Left lobe of liver (tissue), 2 donors: ENCODE results near the gene CYTL1. TPM values are rescaled to one million over a fixed set of nuclear protein-coding genes. Genes with fewer than 3 reads are reported as not detected.
A peak's percentile ranks its signal among the peaks of the same experiment; 100 is the strongest.
"Not testable (repeated sequence)": the region's sequence is repeated elsewhere in the genome, so short reads cannot be mapped to it uniquely, and the experiment has no call there.

Experiments used
- ATAC-seq: fragments of 200-7000 bp; cut with Tn5 transposase; one replicate; pipeline ENCODE4 v1.9.1; 2020; ENCODE audit warnings: mild to moderate bottlenecking, moderate library complexity
- DNase-seq: peaks from one replicate; pipeline ENCODE4 v3.0.0-alpha.2; 2020; ENCODE audit warnings: low spot score
- total RNA-seq: library from RNA; stranded (reverse); gene quantifications from one replicate; pipeline ENCODE4 v1.2.1, GENCODE V29; 2021
- donor health status: DM: no; HTN: no; CAD: no; lungs with moderate emphysema.
- donor health status: DM: no; HTN: yes; CAD: no.

Gene CYTL1
- total RNA-seq, 1 donor from 2014 or later: not detected

- DNase-seq (no peak), ATAC-seq (no peak)
Observed at GRCh38 chr4:5003372-5003857, 15.8 kb downstream of the CYTL1 start.

GRCh38 chr4:5001641-5002040 is 17.6 kb downstream of the CYTL1 start:
- not testable (repeated sequence) for ATAC-seq, DNase-seq

- not testable (repeated sequence) for ATAC-seq, DNase-seq
Observed at GRCh38 chr4:4996935-4997334, 22.3 kb downstream of the CYTL1 start.

- no peak for DNase-seq
- no peak for ATAC-seq
Observed at GRCh38 chr4:4995908-4996265, 23.4 kb downstream of the CYTL1 start.

DNA sequence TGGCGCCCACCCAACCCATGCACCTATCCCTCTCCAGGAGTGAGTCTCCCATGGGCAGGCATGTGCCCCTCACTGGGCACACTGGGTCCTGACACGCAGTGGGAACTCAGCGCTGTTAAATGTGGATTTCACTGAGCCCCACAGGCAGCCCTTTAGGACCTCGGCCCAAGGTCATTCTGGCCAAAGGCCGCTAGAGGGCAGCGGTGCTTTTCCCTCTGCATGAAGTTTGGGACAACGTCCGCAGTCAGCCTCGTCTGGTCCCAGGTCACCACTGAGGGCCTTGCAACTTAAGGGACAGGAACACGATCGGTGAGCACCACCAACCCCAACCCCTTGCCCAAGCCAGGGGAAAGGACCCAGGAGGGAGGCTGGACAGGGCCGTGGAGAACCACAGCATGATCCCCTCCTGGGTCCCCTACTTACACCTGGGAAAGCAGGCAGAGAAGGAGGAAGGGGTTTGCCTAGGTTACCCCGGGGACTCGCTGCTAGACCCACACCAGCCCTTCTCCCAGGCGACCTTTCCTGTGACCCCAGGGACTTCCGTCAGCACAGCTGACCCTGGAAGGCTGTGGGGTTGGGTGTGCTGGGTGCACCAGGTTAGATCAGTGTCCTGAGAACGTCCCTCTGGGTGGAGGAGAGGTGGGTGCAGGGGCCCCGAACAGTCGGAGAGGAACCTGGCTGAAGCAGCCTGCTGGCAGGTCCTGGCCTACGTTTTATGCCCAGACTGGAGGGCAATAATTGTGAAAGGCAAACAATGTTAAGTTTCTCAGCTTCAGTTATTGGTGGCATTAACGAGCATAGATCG is 24.0 kb downstream of the CYTL1 start:
- DNase-seq (peak; percentile 63), ATAC-seq (peak; percentile 98)

- no peak for ATAC-seq
- DNase-seq: no peak
Observed at GRCh38 chr4:4994312-4995097, 24.8 kb downstream of the CYTL1 start.

DNA sequence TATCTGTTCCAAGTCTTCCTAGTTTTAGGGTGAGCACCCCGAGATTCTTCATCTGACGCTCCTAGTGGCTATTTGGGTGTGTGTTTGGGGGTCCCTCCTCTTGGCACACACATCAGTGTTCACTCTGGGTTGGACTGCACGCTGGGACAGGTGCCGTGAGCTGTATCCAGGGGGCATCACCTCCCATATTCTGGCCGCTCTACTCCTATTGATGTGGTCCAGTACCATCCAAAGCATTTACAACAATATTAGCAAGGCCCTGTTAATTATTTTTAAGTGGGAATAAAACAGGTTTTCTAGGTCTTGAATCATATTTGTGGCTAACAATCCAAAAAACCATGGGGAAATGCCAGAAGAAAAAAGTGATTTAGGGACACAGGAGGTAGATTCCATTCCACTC is 26.4 kb downstream of the CYTL1 start:
- DNase-seq (no peak), ATAC-seq (no peak)

DNA sequence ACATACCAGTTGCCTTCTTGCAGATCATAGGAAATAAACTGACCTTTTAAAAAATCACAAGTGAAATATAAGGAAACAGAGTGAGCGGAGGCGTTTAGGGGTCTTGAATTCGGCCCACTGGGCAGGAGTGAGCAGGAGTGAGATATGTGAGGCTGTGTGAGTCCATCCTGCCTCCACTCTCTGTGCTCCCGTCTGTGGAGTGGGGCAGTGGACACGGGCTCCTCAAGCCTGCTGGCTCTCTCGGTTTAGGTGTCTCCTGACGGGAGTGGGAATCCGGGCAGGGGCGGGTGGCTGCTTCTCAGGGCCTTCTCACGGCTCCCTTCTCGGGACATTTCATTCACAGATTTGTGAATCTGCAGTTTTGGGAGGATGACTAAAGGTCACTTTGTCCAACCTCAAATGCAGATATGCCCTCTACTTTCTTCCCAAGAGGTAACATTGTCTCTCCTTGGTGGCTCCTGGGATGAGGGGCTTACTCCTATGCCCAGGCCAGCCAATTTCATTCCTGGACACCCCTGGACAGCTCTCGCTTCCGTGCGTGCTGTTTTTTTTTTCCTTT is 27.6 kb downstream of the CYTL1 start:
- no peak for ATAC-seq
- no peak for DNase-seq

- DNase-seq (no peak), ATAC-seq (peak; percentile 31)
Observed at GRCh38 chr4:4990857-4991540, 28.3 kb downstream of the CYTL1 start.

GRCh38 chr4:4990329-4990728 is 28.9 kb downstream of the CYTL1 start:
- no peak for ATAC-seq
- DNase-seq: no peak

DNA sequence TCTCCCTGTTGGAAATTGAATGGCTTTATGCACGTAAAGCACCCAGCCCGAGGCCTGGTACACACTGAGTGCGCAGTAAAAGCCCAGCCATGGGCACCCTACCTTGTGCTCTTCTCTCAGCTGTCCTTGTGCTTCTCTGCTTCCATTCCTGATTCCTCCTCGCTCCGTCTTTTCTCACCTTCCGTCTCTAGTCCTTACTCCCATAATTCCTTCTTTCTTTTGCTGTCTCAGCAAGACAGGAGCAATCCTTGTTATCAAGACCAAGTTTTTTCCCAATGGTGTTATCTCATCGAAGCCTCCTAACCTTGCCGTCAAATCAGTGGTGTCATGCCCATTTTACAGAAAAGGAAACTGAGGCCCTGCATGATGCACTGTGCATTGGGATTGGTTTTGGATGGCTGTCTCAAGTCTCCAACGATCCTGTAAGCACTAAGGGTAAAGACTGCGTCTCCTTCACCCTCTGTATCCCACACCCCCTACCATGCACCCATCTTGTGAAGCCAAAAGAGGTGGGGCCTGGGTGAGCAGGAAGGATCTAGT is 30.1 kb downstream of the CYTL1 start:
- DNase-seq (no peak), ATAC-seq (no peak)

DNA sequence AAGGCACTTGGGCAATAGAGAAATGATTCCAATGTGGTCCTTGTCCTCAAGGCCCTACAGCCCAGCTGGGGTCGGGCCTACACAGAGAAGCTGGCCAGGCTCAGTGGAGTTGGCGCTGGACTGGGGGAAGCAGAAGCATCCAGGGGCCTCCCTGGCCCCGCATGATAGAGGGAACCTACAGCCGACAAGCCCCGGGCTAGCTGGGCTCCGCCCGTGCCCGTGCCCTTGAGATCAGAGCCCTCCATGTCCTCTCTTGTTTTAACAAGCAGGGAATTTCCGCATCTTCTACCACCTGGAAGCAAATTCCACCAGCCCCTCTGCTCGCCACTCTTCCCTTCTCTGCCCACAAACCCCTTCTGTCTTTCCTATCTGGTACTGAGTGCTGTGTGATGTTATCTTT is 31.6 kb downstream of the CYTL1 start:
- DNase-seq: no peak
- no peak for ATAC-seq

- ATAC-seq (no peak), DNase-seq (no peak)
Observed at GRCh38 chr4:4986841-4987240, 32.4 kb downstream of the CYTL1 start.

DNA sequence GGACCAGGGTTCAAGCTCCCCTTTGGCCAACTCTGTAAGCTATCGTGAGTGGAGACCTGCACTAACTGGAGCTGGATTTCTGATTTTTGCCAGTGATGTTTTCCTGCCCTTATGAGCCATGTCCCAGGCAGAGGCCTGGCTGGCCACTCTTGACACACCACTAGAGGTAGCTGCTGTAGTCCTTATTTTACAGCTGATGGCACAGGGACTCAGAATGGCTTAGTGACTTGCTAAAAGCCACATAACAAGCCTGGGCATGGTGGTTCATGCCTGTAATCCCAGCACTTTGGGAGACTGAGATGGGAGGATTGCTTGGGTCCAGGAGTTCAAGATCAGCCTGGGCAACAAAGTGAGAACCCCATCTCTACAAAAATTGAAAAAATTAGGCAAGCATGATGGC is 33.4 kb downstream of the CYTL1 start:
- DNase-seq (no peak), ATAC-seq (no peak)

DNA sequence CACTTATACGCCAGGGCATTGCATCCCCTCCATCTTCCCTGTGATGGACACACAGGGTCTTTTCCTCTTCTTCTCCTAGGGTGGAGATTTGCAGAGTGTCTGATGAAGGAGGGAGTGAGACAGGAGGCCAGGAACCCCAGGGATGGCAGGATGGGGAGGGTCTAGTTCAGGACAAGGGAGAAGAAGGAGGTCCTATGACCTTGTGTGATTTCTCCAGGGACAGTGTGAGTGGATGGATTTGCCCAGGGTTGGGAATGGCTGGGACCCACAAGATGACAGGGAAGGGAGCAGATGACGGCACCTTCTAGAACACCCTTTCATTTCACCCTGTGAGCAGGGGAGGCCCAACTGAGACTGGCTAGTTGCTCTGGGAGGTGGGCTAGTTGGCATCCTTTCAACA is 34.2 kb downstream of the CYTL1 start:
- DNase-seq: no peak
- no peak for ATAC-seq

- DNase-seq (no peak), ATAC-seq (no peak)
Observed at GRCh38 chr4:4984186-4984585, 35.1 kb downstream of the CYTL1 start.

DNA sequence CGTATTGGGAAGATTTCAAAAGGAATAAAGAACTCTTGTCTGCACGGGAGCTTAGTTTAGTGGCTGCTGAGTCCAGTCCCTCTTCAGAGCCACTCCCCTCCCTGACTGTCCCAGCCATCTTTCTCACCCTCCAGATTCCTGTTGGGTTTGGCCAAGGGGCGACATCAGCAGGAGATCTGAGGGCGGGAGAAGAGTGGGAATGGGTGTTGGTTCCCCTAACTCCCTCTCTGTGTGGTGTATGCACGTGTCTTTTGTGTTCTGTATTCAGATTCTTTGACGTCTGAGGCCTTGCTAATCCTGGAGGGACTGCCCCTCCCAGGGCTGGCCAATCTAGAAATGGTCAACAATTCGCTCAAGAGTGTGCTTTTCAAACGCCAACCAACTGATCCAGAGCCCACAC is 37.4 kb downstream of the CYTL1 start:
- DNase-seq (no peak), ATAC-seq (no peak)

- no peak for DNase-seq
- peak; percentile 94 for ATAC-seq
Observed at GRCh38 chr4:4981427-4981826, 37.8 kb downstream of the CYTL1 start.

GRCh38 chr4:4980621-4981230 is 38.5 kb downstream of the CYTL1 start:
- ATAC-seq (no peak), DNase-seq (no peak)

DNA sequence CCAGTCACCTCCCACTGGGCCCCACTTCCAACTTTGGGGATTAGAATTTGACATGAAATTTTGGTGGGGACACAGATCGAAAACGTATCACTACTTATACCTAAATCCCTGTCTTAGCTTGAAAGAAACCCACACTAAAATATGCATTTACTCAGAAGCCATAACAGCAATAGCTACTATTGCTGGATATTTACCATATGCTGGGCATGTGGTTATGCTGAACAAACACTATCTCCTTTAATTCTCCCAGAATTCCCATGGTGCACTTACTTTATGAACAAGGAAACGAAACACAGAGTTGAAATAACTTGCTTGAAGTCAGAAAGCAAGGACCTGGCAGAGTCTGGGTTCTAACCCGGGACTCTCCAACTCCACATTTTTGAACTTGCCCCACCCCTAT is 39.3 kb downstream of the CYTL1 start:
- ATAC-seq: no peak
- no peak for DNase-seq

- ATAC-seq (no peak), DNase-seq (no peak)
Observed at GRCh38 chr4:4974727-4975126, 44.5 kb downstream of the CYTL1 start.
